Measurements from ENCODE around the gene TTBK1. TPM values are rescaled to one million over a fixed set of nuclear protein-coding genes. Genes with fewer than 3 reads are reported as not detected.

The TTBK1 gene
- total RNA-seq, 1 donor from 2014 or later: 0.27 TPM

- TF ChIP-seq CTCF (IDR thresholded peaks at IDR 0.05; ENCODE audit: borderline replicate concordance): no peak
- H3K27ac ChIP-seq (replicated peaks): no peak overlapping the region
- no peak overlapping the region for H3K4me3 ChIP-seq
- DNase-seq: no peak
- H3K4me1 ChIP-seq: no peaks in the 10 kb centered on the region
- peaks cover 9% of the 10 kb centered on the region for H3K27me3 ChIP-seq (ENCODE audit: low read depth)
- no peaks in the 10 kb centered on the region for H3K36me3 ChIP-seq
- H3K9me3 ChIP-seq (replicated peaks): no peaks in the 10 kb centered on the region
- intact Hi-C loops (cut with micrococcal nuclease): no loop called here
These were observed 47.1 kb downstream of the TTBK1 start for GRCh38 chr6:43290339-43290904.

GRCh38 chr6:43290905-43291355, 47.6 kb downstream of the TTBK1 start:
- no peak for TF ChIP-seq CTCF (IDR thresholded peaks at IDR 0.05; ENCODE audit: borderline replicate concordance)
- no peak for DNase-seq

GRCh38 chr6:43291708-43292107, 48.4 kb downstream of the TTBK1 start:
- intact Hi-C loops (cut with micrococcal nuclease): no loop called here
- no peaks in the 10 kb centered on the region for H3K4me1 ChIP-seq
- no peak overlapping the region for H3K4me3 ChIP-seq
- no peaks in the 10 kb centered on the region for H3K9me3 ChIP-seq (replicated peaks)
- TF ChIP-seq CTCF (IDR thresholded peaks at IDR 0.05; ENCODE audit: borderline replicate concordance): no peak
- no peak for DNase-seq
- H3K36me3 ChIP-seq: no peaks in the 10 kb centered on the region
- H3K27ac ChIP-seq (replicated peaks): no peak overlapping the region
- H3K27me3 ChIP-seq (ENCODE audit: low read depth): no peaks in the 10 kb centered on the region

More at GRCh38 chr6:43290905-43291355, 47.6 kb downstream of the TTBK1 start:
- no peak overlapping the region for H3K27ac ChIP-seq (replicated peaks)
- peaks cover 4% of the 10 kb centered on the region for H3K27me3 ChIP-seq (ENCODE audit: low read depth)
- H3K9me3 ChIP-seq (replicated peaks): no peaks in the 10 kb centered on the region
- H3K4me1 ChIP-seq: no peaks in the 10 kb centered on the region
- intact Hi-C loops (cut with micrococcal nuclease): no loop called here
- no peak overlapping the region for H3K4me3 ChIP-seq
- H3K36me3 ChIP-seq: no peaks in the 10 kb centered on the region

GRCh38 chr6:43292341-43292740, 49.1 kb downstream of the TTBK1 start:
- intact Hi-C loops (cut with micrococcal nuclease): no loop called here
- H3K36me3 ChIP-seq: no peaks in the 10 kb centered on the region
- peaks cover 3% of the 10 kb centered on the region for H3K4me1 ChIP-seq
- no peak overlapping the region for H3K4me3 ChIP-seq
- H3K27ac ChIP-seq (replicated peaks): no peak overlapping the region
- TF ChIP-seq CTCF (IDR thresholded peaks at IDR 0.05; ENCODE audit: borderline replicate concordance): no peak
- no peaks in the 10 kb centered on the region for H3K27me3 ChIP-seq (ENCODE audit: low read depth)
- DNase-seq: no peak
- no peaks in the 10 kb centered on the region for H3K9me3 ChIP-seq (replicated peaks)

- intact Hi-C loops (cut with micrococcal nuclease): no loop called here
- Histone ChIP-seq H3K4me3 (no peak overlapping the region), H3K36me3 (no peaks in the 10 kb centered on the region), H3K9me3 (replicated peaks) (no peaks in the 10 kb centered on the region), H3K4me1 (peaks cover 8% of the 10 kb centered on the region), H3K27me3 (ENCODE audit: low read depth) (peaks cover 1% of the 10 kb centered on the region), H3K27ac (replicated peaks) (no peak overlapping the region)
- no peak for TF ChIP-seq CTCF (IDR thresholded peaks at IDR 0.05; ENCODE audit: borderline replicate concordance)
- DNase-seq: no peak
These were observed 49.6 kb downstream of the TTBK1 start for GRCh38 chr6:43292763-43293318.

Data from left ventricle myocardium inferior (tissue), 1 donor.